SKM-1 (cell line): ENCODE results near the gene FAM89B.

Source experiments
- DNase-seq: peaks from one replicate; lab custom pipeline; 2025; ENCODE audit not compliant: unreplicated experiment; lab: John Stamatoyannopoulos, UW

Gene FAM89B

DNA sequence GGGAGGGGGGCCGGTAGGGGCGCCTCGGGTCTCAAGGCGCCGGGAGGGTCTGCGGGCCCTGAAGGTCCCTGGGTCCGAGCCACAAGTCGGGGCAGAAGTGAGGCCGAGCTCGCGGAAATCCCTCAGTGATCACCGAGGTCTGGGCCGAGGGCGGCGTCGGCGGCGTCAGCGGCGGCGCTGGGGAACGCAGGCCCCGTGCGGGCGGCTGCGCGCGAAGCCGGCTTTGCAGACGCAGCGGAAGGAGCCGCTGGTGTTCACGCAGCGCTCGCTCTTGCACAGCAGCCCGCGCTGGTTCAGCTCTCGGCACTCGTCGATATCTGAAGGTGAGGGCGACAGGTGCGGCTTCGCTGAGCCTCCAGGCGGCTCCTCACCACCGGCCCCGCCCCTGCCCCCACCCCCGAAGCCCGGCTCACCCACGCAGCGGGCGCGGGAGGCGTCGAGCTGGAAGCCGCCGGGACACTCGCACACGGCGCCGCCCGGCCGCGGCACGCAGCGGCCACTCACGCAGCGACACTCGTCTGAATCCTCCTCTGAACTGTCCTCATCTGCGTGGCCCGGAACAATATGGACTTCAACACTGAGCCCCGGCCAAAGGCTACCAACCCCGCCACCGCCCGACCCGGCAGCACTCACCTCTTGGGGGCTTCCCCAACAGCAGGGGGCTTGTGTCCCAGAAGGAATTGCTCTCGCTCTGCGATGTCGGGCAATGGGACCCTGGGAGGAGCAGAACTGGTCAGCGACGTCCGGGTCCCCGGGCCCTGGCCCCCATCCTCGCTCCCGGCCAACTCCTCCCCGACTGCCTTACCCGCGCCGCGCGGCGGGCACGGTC, 33.2 kb upstream of the FAM89B start:
- DNase-seq, result no peak

DNA sequence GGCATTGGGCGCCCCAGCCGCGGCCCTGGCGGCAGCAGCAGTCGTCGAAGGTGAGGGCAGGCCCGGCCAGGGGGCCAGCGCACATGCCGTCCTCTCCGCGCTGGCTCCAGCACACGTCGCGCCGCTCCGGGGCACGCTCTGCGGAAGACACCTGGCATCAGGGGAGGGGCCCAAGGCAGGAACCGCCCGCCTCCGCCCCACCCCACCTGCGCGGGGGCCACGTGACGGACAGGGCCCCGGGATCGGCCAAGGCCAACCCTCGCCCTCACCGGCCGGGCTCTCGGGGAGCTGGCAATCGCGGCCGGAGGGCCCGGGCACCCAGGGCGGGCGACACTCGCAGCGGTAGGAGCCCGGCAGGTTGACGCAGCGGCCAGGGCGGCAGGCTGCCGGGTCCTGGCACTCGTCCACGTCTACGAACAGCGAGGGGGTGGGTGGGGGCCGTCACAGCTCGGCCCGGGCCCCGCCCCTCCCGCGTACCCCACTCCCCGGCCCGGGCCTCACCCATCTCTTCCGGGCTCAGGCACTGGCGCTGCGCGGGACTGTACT, 32.5 kb upstream of the FAM89B start:
- DNase-seq, result no peak

DNA sequence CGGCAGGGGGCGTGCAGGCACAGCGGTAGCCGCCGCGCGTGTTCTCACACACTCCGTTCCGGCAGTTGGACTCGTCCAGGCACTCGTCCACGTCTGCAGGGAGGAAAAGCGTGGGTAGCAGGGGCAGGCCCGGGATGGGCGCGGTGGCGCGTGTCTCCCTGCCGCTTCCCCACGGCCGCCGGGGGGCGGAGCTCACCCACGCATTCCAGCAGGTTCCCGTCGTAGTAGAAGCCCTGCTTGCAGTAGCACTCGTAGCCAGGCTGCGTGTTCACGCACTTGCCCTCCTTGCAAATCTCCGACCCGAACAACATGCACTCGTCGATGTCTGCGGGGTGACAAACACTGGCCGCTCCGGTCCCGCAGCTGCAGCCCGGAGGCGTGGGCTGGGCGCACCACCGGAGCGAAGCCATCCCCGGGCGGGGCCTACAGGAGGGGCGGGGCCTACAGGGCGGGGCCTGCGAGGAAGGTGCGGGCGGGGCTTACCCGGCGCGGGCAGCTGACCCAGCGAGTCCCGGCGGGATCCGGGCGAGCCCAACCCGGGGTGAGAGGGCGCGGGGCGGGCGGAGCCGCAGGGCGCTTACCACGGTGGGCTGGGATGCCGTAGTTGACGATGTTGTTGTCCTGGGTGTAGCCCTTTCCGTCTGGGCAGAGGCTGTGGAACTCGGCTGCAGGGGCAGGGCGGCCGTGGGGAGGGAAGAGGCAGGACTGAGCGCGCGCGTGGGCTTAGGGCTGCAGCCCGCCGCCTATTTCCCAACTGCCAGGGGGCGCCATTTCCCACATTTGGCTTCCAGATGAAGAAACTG, 31.8 kb upstream of the FAM89B start:
- DNase-seq, result peak; percentile 68

- DNase-seq, result no peak
These were observed 31.0 kb upstream of the FAM89B start for GRCh38 chr11:65541093-65541982.

DNA sequence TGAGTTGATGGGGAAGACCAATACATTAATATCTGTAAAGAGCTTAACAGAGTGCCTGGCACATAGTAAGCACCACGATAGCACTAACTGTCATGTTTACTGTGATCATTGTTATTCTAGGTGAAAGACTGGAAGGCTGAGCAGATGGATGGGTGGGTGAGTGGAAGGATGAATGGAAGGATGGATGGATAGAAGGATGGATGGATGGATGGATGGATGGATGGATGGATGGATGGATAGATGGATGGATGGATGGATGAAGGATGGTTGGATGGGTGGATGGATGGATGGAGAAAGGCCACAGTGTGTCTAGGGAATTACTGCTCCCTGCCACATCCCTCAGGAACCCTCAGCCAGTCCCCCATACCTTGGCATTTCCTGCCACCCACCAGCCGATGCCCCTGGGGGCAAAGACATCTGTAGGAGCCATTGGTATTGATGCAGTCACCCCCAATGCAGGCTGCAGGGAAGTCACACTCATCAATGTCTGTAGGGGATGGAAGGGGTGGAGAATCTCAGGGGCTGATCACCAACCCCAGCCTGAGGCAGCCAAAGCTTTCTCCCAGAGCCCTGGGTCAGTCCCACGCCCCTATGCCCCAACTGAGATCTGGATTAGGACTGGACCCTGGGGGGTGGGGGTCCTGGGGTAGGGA, 29.5 kb upstream of the FAM89B start:
- DNase-seq, result no peak

GRCh38 chr11:65545853-65546216, 26.5 kb upstream of the FAM89B start:
- no peak for DNase-seq

- DNase-seq, result peak; percentile 27
These were observed 25.9 kb upstream of the FAM89B start for GRCh38 chr11:65546217-65546958.

- no peak for DNase-seq
These were observed 24.8 kb upstream of the FAM89B start for GRCh38 chr11:65547446-65548125.

GRCh38 chr11:65548395-65548794, 23.9 kb upstream of the FAM89B start:
- no peak for DNase-seq

GRCh38 chr11:65549096-65549495, 23.2 kb upstream of the FAM89B start:
- DNase-seq, result no peak

- no peak for DNase-seq
These were observed 20.6 kb upstream of the FAM89B start for GRCh38 chr11:65551572-65552387.

- no peak for DNase-seq
These were observed 19.9 kb upstream of the FAM89B start for GRCh38 chr11:65552388-65552951.

GRCh38 chr11:65553301-65554001, 18.9 kb upstream of the FAM89B start:
- no peak for DNase-seq

- DNase-seq, result no peak
These were observed 18.1 kb upstream of the FAM89B start for GRCh38 chr11:65554057-65554818.

- no peak for DNase-seq
These were observed 17.4 kb upstream of the FAM89B start for GRCh38 chr11:65554842-65555430.

DNA sequence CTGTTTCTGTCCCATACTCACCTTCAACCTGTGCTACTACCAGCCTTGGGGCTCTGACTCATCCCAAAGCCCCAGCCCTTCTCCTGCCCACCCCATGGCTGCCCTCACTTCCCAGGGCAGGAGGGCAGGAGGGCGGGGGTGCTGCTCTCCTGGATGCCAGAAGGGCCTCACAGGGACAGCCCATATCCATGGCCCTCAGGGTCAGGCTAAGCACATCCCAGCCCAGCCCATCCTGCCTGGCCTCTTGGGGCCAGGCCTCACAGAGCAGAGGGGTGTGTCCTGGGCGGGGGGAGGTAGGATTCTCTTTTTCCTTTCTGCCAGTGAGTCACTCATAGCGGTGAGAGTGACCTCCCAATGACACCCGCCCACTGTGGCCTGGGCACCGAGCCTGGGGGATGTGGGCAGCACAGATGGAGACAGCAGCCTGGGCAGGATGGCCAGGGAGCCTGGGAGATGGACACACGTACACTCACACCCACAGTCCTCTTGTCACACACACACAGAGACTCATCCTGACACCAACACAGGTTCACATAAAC, 16.6 kb upstream of the FAM89B start:
- DNase-seq, result no peak
